ENCODE data around the gene PTCRA. TPM values are rescaled to one million over a fixed set of nuclear protein-coding genes. Genes with fewer than 3 reads are reported as not detected.

The PTCRA gene
- total RNA-seq, 1 donor from 2014 or later: not detected

DNA sequence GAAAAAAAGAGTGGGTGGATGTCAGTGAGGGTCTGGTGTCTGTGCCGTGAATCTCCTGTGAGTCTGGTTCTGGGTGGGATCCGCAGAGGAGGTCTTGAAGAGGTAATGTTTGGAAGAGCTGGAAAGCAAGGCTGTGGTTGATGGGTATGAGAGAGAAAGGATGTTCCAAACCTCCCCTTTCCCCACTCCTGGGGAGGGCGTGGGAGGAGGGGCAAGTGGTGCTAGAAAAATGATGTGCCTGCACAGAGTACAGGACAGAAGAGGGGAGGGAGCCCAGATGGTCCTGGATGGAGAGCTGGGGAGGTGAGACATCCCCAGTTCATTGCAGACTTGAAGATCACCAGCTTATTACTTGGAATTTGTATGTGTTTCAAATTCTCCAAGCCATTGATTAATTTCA is 16.6 kb downstream of the PTCRA start:
- Mint-ChIP-seq H3K36me3 (ENCODE audit: unreplicated experiment) (peaks cover 13% of the 10 kb centered on the region), H3K9me3 (ENCODE audit: unreplicated experiment) (no peaks in the 10 kb centered on the region), H3K27me3 (ENCODE audit: unreplicated experiment) (no peaks in the 10 kb centered on the region), H3K4me3 (ENCODE audit: unreplicated experiment) (no peak overlapping the region), H3K27ac (ENCODE audit: unreplicated experiment) (peak overlapping the region; percentile 2), H3K4me1 (ENCODE audit: unreplicated experiment) (peaks cover 33% of the 10 kb centered on the region)
- TF ChIP-seq, protein P1, sequence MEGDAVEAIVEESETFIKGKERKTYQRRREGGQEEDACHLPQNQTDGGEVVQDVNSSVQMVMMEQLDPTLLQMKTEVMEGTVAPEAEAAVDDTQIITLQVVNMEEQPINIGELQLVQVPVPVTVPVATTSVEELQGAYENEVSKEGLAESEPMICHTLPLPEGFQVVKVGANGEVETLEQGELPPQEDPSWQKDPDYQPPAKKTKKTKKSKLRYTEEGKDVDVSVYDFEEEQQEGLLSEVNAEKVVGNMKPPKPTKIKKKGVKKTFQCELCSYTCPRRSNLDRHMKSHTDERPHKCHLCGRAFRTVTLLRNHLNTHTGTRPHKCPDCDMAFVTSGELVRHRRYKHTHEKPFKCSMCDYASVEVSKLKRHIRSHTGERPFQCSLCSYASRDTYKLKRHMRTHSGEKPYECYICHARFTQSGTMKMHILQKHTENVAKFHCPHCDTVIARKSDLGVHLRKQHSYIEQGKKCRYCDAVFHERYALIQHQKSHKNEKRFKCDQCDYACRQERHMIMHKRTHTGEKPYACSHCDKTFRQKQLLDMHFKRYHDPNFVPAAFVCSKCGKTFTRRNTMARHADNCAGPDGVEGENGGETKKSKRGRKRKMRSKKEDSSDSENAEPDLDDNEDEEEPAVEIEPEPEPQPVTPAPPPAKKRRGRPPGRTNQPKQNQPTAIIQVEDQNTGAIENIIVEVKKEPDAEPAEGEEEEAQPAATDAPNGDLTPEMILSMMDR (IDR thresholded peaks at IDR 0.05): no peak
- DNase-seq (ENCODE audit: extremely low spot score, unreplicated experiment): no peak

DNA sequence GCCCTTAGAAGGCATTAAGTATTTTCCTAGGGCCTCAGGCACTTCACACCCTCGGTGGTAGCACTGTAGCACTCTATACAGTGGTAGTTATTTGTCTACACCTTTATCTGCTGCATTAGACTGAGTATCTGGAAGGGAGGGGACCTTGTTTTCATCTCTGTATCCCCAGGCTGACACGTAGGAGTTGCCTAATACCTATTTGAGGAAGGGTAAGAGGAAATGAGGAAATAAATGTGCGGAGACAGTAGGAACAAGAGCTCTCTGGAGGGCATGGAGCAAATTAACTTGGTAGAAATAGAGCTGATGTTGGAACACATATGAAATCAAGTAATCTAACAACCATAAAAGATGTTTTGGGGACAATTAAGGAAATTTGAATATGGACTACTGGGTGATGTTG is 17.4 kb downstream of the PTCRA start:
- H3K36me3 Mint-ChIP-seq (ENCODE audit: unreplicated experiment): peaks cover 18% of the 10 kb centered on the region
- no peaks in the 10 kb centered on the region for H3K9me3 Mint-ChIP-seq (ENCODE audit: unreplicated experiment)
- DNase-seq (ENCODE audit: extremely low spot score, unreplicated experiment): no peak
- peaks cover 33% of the 10 kb centered on the region for H3K4me1 Mint-ChIP-seq (ENCODE audit: unreplicated experiment)
- no peak overlapping the region for H3K4me3 Mint-ChIP-seq (ENCODE audit: unreplicated experiment)
- no peaks in the 10 kb centered on the region for H3K27me3 Mint-ChIP-seq (ENCODE audit: unreplicated experiment)
- no peak overlapping the region for H3K27ac Mint-ChIP-seq (ENCODE audit: unreplicated experiment)
- TF ChIP-seq, protein P1 (IDR thresholded peaks at IDR 0.05): no peak

DNA sequence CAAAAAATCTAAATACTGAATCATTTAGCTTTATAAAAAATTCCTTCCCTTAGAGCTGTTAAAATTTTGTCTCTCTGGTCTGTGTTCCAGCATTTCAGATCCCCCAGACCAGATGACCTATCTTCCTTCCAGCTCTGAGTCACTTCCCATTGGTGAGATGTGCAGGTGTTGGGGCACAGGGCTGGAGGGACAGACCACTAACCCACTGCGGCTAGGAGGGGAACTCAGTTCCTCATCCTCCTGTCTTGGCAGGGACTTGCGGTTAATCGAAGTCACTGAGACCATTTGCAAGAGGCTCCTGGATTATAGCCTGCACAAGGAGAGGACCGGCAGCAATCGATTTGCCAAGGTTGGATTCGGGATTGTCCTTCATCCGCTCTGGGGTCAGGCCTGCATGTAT is 19.5 kb downstream of the PTCRA start:
- TF ChIP-seq, protein P1 (IDR thresholded peaks at IDR 0.05): no peak
- Mint-ChIP-seq H3K4me3 (ENCODE audit: unreplicated experiment) (no peak overlapping the region), H3K27me3 (ENCODE audit: unreplicated experiment) (no peaks in the 10 kb centered on the region), H3K4me1 (ENCODE audit: unreplicated experiment) (peaks cover 22% of the 10 kb centered on the region), H3K36me3 (ENCODE audit: unreplicated experiment) (peaks cover 19% of the 10 kb centered on the region), H3K27ac (ENCODE audit: unreplicated experiment) (no peak overlapping the region), H3K9me3 (ENCODE audit: unreplicated experiment) (no peaks in the 10 kb centered on the region)
- DNase-seq (ENCODE audit: extremely low spot score, unreplicated experiment): no peak

DNA sequence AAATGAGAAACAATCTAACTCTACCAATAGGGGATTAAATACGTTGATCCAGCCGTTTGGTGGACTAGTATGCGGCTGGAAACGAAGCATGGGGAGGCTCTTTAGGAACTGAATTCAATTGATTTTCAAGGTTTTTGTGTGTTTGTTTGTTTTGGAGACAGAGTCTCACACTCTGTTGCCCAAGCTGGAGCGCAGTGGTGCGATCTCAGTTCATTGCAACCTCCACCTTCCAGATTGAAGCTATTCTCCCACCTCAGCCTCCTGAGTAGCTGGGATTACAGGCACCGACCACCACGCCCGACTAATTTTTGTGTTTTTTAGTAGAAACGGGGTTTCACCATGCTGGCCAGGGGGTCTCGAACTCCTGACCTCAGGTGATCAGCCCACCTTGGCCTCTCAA is 20.5 kb downstream of the PTCRA start:
- H3K9me3 Mint-ChIP-seq (ENCODE audit: unreplicated experiment): no peaks in the 10 kb centered on the region
- no peak for DNase-seq (ENCODE audit: extremely low spot score, unreplicated experiment)
- TF ChIP-seq, protein P1 (IDR thresholded peaks at IDR 0.05): no peak
- no peak overlapping the region for H3K27ac Mint-ChIP-seq (ENCODE audit: unreplicated experiment)
- H3K4me3 Mint-ChIP-seq (ENCODE audit: unreplicated experiment): no peak overlapping the region
- peaks cover 19% of the 10 kb centered on the region for H3K36me3 Mint-ChIP-seq (ENCODE audit: unreplicated experiment)
- H3K27me3 Mint-ChIP-seq (ENCODE audit: unreplicated experiment): no peaks in the 10 kb centered on the region
- peaks cover 12% of the 10 kb centered on the region for H3K4me1 Mint-ChIP-seq (ENCODE audit: unreplicated experiment)

DNA sequence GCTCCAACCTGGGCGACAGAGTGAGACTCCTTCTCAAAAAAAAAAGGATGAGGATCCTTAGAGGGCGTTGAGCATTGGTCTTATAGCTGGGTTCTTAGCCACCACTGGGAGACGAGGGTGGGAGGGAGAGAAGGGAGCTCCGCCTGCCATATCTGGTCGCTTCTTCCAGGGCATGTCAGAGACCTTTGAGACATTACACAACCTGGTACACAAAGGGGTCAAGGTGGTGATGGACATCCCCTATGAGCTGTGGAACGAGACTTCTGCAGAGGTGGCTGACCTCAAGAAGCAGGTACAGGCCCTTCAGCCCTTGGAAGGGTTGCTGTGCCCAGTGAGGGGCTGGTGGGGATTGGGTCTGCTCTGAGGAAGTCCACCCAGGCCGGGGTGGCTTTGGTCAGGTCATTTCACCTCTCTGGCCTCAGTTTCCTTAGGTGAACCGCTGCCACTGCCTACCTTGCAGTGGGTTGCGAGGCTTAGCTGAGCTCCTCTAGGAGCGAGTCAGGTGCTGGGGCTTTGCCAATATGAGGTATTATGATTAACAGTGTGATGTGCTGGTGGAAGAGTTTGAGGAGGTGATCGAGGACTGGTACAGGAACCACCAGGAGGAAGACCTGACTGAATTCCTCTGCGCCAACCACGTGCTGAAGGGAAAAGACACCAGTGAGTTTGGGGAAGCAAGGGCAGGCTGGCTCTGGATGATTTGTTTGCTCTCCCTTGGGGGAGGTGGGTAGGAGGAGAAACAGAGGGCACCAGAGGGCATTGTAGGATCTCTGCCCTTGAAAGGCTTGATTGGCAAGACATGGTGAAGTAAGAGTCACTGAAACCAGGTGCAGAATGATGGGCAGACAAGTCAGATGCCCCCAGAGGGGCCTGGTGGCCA is 21.9 kb downstream of the PTCRA start:
- Mint-ChIP-seq H3K9me3 (ENCODE audit: unreplicated experiment) (no peaks in the 10 kb centered on the region), H3K4me3 (ENCODE audit: unreplicated experiment) (no peak overlapping the region), H3K27ac (ENCODE audit: unreplicated experiment) (no peak overlapping the region), H3K27me3 (ENCODE audit: unreplicated experiment) (no peaks in the 10 kb centered on the region), H3K4me1 (ENCODE audit: unreplicated experiment) (peaks cover 2% of the 10 kb centered on the region), H3K36me3 (ENCODE audit: unreplicated experiment) (peaks cover 21% of the 10 kb centered on the region)
- TF ChIP-seq, protein P1 (IDR thresholded peaks at IDR 0.05): no peak
- DNase-seq (ENCODE audit: extremely low spot score, unreplicated experiment): no peak

All from osteocyte (in vitro differentiated cells).